ENCODE data around the gene KRT25. TPM values are rescaled to one million over a fixed set of nuclear protein-coding genes. Genes with fewer than 3 reads are reported as not detected.

The KRT25 gene
- total RNA-seq, 1 donor from 2014 or later = not detected

DNA sequence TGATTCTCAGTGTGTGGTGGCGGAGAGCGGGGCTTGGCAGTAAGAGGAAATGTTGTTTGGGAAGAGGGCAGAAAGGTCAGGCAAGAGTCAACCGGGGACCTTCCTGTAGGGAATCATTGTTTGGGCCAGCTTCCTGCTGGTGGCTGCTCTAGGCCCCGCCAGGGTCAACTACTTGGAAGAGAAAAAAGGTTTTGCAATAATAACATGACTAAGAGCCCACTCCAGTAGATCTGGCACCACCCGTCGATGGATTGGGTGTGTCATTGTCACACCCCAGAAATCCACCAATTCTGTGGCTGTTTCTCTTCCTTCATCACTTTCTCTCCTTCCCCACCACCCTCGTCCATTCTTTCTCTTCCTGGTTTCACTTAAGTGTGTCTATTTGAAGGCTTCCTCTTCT is 47.4 kb downstream of the KRT25 start:
- H3K4me3 Mint-ChIP-seq = no peak overlapping the region
- H3K27me3 Mint-ChIP-seq (ENCODE audit: low read depth) = no peaks in the 10 kb centered on the region
- TF ChIP-seq, protein P1, sequence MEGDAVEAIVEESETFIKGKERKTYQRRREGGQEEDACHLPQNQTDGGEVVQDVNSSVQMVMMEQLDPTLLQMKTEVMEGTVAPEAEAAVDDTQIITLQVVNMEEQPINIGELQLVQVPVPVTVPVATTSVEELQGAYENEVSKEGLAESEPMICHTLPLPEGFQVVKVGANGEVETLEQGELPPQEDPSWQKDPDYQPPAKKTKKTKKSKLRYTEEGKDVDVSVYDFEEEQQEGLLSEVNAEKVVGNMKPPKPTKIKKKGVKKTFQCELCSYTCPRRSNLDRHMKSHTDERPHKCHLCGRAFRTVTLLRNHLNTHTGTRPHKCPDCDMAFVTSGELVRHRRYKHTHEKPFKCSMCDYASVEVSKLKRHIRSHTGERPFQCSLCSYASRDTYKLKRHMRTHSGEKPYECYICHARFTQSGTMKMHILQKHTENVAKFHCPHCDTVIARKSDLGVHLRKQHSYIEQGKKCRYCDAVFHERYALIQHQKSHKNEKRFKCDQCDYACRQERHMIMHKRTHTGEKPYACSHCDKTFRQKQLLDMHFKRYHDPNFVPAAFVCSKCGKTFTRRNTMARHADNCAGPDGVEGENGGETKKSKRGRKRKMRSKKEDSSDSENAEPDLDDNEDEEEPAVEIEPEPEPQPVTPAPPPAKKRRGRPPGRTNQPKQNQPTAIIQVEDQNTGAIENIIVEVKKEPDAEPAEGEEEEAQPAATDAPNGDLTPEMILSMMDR (conservative IDR thresholded peaks at IDR 0.05) = no peak
- peak overlapping the region; percentile 22 for H3K27ac Mint-ChIP-seq (ENCODE audit: unreplicated experiment)
- no peaks in the 10 kb centered on the region for H3K36me3 Mint-ChIP-seq (ENCODE audit: low read depth)
- peaks cover 2% of the 10 kb centered on the region for H3K9me3 Mint-ChIP-seq
- DNase-seq (ENCODE audit: low read depth, low spot score) = no peak
- H3K4me1 Mint-ChIP-seq = peaks cover 15% of the 10 kb centered on the region

DNA sequence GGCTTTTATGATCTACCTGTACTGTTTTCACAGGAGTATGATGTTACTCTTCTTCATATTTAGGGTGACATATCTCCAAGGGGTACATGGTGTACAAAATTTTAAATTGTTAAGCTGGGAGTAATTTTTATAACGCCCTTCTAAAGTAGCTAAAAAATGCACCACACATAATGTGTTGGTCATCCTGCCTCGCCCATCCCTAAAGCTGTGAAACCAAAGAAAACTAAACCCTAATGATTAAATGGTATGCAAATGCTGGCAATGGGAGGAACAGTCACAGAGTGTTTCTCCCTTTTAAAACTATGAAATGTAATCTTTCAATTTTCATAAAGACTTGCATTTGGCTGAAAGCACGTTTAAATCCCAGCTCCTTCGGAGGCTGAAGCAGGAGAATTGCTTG is 49.5 kb downstream of the KRT25 start:
- Mint-ChIP-seq H3K36me3 (ENCODE audit: low read depth) (no peaks in the 10 kb centered on the region), H3K27ac (ENCODE audit: unreplicated experiment) (no peak overlapping the region), H3K9me3 (peaks cover 2% of the 10 kb centered on the region), H3K4me3 (no peak overlapping the region), H3K4me1 (peaks cover 15% of the 10 kb centered on the region), H3K27me3 (ENCODE audit: low read depth) (no peaks in the 10 kb centered on the region)
- DNase-seq (ENCODE audit: low read depth, low spot score) = no peak
- TF ChIP-seq, protein P1 (conservative IDR thresholded peaks at IDR 0.05) = no peak

DNA sequence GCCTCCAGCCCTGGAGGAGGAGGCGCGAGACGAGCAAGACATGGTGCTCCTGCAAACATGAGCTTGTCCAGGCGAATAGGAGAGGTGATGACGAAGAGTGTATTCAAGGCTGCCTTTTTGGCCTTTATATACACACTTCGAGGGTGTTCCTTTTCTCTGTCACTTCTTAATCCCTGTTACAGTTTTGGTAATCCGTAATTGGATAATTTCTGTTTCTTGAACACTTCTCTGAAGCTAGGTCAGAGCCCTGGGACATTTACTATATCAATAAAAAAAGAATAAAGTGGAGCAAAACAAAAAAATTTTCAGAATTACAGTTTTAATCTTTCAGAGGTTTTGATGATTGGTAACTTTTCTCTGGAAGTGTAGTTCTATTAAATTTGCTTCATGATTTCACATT is 51.5 kb downstream of the KRT25 start, which contains the start of gene KRT24:
Gene KRT24 (minus strand): TSS at position 101 of the 400 bp plus-strand sequence. CDS start 59 bp downstream, at position 42.
- Mint-ChIP-seq H3K4me3 (no peak within 1 kb of the TSS), H3K36me3 (ENCODE audit: low read depth) (no peaks in the 10 kb centered on the region), H3K27me3 (ENCODE audit: low read depth) (no peaks in the 10 kb centered on the region), H3K9me3 (peaks cover 2% of the 10 kb centered on the region), H3K4me1 (peaks cover 14% of the 10 kb centered on the region), H3K27ac (ENCODE audit: unreplicated experiment) (no peak within 1 kb of the TSS)
- no peak for DNase-seq (ENCODE audit: low read depth, low spot score)
- TF ChIP-seq, protein P1 (conservative IDR thresholded peaks at IDR 0.05) = no peak

DNA sequence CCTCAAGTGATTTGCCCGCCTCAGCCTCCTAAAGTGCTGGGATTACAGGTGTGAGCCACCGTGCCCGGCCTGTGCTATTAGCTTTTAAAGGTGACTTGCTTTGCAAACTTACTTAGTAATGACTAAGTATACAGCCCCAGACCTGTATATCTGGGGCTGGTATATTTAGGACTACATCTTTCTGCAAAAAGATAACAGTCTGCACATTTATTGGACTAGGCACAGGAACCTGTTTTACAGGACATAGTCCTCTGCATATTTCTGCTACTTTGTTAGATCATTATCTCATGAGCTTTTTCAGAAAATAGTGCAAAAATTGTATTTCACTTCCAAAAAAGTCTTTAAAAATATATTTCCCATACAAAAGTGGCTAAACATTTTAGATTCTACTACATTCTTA is 52.9 kb downstream of the KRT25 start:
- no peak overlapping the region for H3K4me3 Mint-ChIP-seq
- H3K27me3 Mint-ChIP-seq (ENCODE audit: low read depth) = peaks cover 4% of the 10 kb centered on the region
- TF ChIP-seq, protein P1 (conservative IDR thresholded peaks at IDR 0.05) = no peak
- no peak overlapping the region for H3K27ac Mint-ChIP-seq (ENCODE audit: unreplicated experiment)
- H3K36me3 Mint-ChIP-seq (ENCODE audit: low read depth) = no peaks in the 10 kb centered on the region
- DNase-seq (ENCODE audit: low read depth, low spot score) = no peak
- H3K4me1 Mint-ChIP-seq = peaks cover under 1% of the 10 kb centered on the region
- peaks cover 2% of the 10 kb centered on the region for H3K9me3 Mint-ChIP-seq

DNA sequence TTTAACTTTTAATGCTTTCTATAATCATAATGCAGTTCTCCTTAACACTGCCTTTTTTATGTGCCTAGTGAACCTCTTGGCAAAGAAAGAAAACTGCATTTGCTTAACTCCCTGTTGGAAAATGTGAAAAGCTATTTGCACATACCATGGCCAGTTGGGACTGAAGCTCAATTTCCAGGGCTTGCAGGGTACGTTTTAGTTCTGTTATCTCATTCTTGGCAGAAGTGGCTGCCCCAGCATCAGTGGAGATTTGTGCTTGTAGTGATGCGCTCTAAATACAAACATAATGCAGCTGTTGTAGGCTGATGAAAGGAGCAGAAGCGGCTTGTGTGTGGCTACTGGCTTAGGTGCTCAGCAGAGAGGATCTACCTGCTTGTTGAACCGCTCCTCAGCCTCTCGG is 55.3 kb downstream of the KRT25 start:
- no peak for DNase-seq (ENCODE audit: low read depth, low spot score)
- Mint-ChIP-seq H3K4me3 (no peak overlapping the region), H3K27ac (ENCODE audit: unreplicated experiment) (no peak overlapping the region), H3K27me3 (ENCODE audit: low read depth) (peaks cover 9% of the 10 kb centered on the region), H3K36me3 (ENCODE audit: low read depth) (no peaks in the 10 kb centered on the region), H3K9me3 (no peaks in the 10 kb centered on the region), H3K4me1 (no peaks in the 10 kb centered on the region)
- TF ChIP-seq, protein P1 (conservative IDR thresholded peaks at IDR 0.05) = no peak

DNA sequence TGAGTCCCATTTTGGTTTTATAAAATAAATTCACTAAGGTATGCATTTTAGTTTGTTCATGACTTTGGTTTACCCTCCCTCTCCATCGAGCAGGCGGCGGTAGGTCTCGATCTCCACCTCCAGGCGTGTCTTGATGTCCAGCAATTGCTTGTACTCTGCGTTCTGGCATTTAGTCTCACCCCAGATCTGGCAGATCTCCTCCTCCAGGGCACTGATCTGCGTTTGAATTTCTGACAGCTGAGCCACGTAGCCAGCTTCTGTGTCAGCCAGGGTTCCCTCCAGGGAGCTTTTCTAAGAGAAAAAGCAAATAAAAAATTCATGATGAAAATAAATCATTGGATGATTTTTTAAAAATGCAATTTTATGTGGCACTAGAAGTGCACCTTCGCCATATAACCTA is 55.8 kb downstream of the KRT25 start:
- Mint-ChIP-seq H3K9me3 (no peaks in the 10 kb centered on the region), H3K4me3 (no peak overlapping the region), H3K4me1 (no peaks in the 10 kb centered on the region), H3K27ac (ENCODE audit: unreplicated experiment) (no peak overlapping the region), H3K27me3 (ENCODE audit: low read depth) (peaks cover 13% of the 10 kb centered on the region), H3K36me3 (ENCODE audit: low read depth) (no peaks in the 10 kb centered on the region)
- DNase-seq (ENCODE audit: low read depth, low spot score) = no peak
- TF ChIP-seq, protein P1 (conservative IDR thresholded peaks at IDR 0.05) = no peak

Measured in neural crest cell (in vitro differentiated cells).